Subcutaneous adipose tissue (tissue), 4 donors: ENCODE measurements around the gene CRELD1. TPM values are rescaled to one million over a fixed set of nuclear protein-coding genes. Genes with fewer than 3 reads are reported as not detected.

Experiments
- CTCF ChIP-seq: fragments of 450-650 bp; IDR thresholded peaks from one replicate; pipeline ENCODE4 v1.5.1; 2016; ENCODE audit warnings: low read depth, mild to moderate bottlenecking, control low read depth, antibody characterized with exemption, moderate library complexity
- total RNA-seq, 4 donors: library from RNA; depleted of rRNA; stranded (reverse); fragments of >200 nt; gene quantifications; one replicate each; pipeline ENCODE4 v1.1.0, GENCODE V29; 2016

Gene CRELD1
- total RNA-seq, 4 donors from 2014 or later, result 30.2 to 45.6 (median 35.5) TPM

GRCh38 chr3:9942164-9942563, 8.5 kb downstream of the CRELD1 start:
- no peak for TF ChIP-seq CTCF

- TF ChIP-seq CTCF, result no peak
These were observed 9.5 kb downstream of the CRELD1 start for GRCh38 chr3:9942934-9943690.

- no peak for TF ChIP-seq CTCF
These were observed 10.6 kb downstream of the CRELD1 start for GRCh38 chr3:9944271-9944670.

GRCh38 chr3:9945358-9945757, 11.7 kb downstream of the CRELD1 start:
- no peak for TF ChIP-seq CTCF

- no peak for TF ChIP-seq CTCF
These were observed 12.7 kb downstream of the CRELD1 start for GRCh38 chr3:9946112-9947024.

GRCh38 chr3:9947025-9947995, 13.7 kb downstream of the CRELD1 start:
- TF ChIP-seq CTCF, result no peak
